Keratinocyte (primary cell): ENCODE data around the gene TLE1.

Experiments
- EZH2 ChIP-seq: IDR thresholded peaks from one replicate; pipeline ENCODE4 v1.6.1; 2012; ENCODE audit warnings: inconsistent platforms, mild to moderate bottlenecking, low read length, moderate library complexity
- TF ChIP-seq, protein P1 (sequence below), 3 experiments: IDR thresholded peaks in 1 of 3; conservative IDR thresholded peaks in 1 of 3; optimal IDR thresholded peaks in 1 of 3; 2 replicates in 2 of 3; 3 replicates in 1 of 3; pipeline versions ENCODE3 to v1.5.1; 2011; ENCODE audit warnings: low read length in 3 of 3, mild to moderate bottlenecking in 3 of 3, moderate library complexity in 2 of 3, control low read depth in 1 of 3, inconsistent platforms in 1 of 3; ENCODE audit not compliant: insufficient read depth in 2 of 3; ENCODE audit errors: extremely low read depth in 1 of 3

DNA sequence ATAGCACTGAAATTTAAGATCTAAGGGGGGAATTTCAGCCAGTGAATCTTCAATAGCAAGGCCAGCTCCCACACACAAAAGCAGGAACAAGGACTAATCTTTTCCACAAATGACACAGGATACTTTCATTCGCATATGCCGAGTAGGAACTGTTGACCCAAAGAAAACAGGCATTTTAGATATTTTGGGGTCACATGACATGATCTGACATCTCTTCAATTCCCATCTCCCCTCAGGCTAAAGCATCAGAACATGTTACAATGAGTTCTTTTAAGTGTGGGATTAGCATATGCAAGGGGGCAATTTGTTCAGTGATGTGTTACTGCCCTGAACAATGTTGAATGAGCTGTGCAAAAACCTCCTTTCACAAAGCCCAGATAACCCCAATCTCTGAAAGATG is 68.2 kb downstream of the TLE1 start:
- TF ChIP-seq, protein P1, sequence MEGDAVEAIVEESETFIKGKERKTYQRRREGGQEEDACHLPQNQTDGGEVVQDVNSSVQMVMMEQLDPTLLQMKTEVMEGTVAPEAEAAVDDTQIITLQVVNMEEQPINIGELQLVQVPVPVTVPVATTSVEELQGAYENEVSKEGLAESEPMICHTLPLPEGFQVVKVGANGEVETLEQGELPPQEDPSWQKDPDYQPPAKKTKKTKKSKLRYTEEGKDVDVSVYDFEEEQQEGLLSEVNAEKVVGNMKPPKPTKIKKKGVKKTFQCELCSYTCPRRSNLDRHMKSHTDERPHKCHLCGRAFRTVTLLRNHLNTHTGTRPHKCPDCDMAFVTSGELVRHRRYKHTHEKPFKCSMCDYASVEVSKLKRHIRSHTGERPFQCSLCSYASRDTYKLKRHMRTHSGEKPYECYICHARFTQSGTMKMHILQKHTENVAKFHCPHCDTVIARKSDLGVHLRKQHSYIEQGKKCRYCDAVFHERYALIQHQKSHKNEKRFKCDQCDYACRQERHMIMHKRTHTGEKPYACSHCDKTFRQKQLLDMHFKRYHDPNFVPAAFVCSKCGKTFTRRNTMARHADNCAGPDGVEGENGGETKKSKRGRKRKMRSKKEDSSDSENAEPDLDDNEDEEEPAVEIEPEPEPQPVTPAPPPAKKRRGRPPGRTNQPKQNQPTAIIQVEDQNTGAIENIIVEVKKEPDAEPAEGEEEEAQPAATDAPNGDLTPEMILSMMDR (optimal IDR thresholded peaks at IDR 0.05 in 1 of 3, IDR thresholded peaks at IDR 0.05 in 1 of 3, conservative IDR thresholded peaks at IDR 0.05 in 1 of 3; ENCODE audit: extremely low read depth in 1 of 3, insufficient read depth in 2 of 3, low read length in 3 of 3), result no peak
- TF ChIP-seq EZH2, result no peak
